A549 (cell line): Measurements from ENCODE around the gene ABHD12B.

Experiments
- EP300 ChIP-seq, 2 experiments: fragments of >200 bp; sonication (Bioruptor Twin); formaldehyde crosslinking; IDR thresholded peaks; 2 replicates in 1 of 2; 3 replicates in 1 of 2; pipeline ENCODE4 v1.6.1; 2016 to 2017
- KDM1A ChIP-seq: fragments of 200-600 bp; sonication (generic); IDR thresholded peaks from 2 replicates; pipeline ENCODE4 v1.6.1; 2016; ENCODE audit warnings: low read depth, mild to moderate bottlenecking
- NFE2L2 ChIP-seq: fragments of 150-350 bp; conservative IDR thresholded peaks from 2 replicates; pipeline ENCODE4 v1.6.1; 2014; ENCODE audit warnings: low read length
- TF ChIP-seq, protein P1 (sequence below): fragments of >200 bp; sonication (Bioruptor Twin); formaldehyde crosslinking; IDR thresholded peaks from 3 replicates; pipeline ENCODE4 v1.5.1; 2016
- TF ChIP-seq, protein P2 (sequence below): IDR thresholded peaks from 2 replicates; pipeline ENCODE4 v1.6.1; 2012

DNA sequence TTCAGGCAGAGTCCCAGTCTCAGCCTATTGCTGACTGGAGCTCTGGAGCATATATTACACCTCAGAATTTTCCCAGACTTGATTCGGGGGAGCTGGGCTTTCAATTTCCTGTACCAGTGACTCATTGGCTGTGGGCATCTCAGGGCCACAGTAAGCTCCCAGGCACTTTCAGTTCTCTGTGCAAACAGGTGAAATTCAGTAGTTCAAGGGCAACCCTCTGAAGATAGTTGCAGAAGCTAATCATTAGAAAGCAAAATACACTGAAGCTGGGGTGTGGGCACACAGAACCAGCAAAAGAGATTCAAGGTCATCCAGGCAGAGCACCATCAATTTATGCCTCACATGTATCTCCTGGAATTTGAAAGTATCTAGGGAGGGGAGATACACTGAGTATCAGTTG is 32.8 kb upstream of the ABHD12B start:
- TF ChIP-seq, protein P1, sequence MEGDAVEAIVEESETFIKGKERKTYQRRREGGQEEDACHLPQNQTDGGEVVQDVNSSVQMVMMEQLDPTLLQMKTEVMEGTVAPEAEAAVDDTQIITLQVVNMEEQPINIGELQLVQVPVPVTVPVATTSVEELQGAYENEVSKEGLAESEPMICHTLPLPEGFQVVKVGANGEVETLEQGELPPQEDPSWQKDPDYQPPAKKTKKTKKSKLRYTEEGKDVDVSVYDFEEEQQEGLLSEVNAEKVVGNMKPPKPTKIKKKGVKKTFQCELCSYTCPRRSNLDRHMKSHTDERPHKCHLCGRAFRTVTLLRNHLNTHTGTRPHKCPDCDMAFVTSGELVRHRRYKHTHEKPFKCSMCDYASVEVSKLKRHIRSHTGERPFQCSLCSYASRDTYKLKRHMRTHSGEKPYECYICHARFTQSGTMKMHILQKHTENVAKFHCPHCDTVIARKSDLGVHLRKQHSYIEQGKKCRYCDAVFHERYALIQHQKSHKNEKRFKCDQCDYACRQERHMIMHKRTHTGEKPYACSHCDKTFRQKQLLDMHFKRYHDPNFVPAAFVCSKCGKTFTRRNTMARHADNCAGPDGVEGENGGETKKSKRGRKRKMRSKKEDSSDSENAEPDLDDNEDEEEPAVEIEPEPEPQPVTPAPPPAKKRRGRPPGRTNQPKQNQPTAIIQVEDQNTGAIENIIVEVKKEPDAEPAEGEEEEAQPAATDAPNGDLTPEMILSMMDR = no peak
- TF ChIP-seq KDM1A = no peak
- TF ChIP-seq NFE2L2 = no peak
- TF ChIP-seq, protein P2, sequence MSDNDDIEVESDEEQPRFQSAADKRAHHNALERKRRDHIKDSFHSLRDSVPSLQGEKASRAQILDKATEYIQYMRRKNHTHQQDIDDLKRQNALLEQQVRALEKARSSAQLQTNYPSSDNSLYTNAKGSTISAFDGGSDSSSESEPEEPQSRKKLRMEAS = no peak
- TF ChIP-seq EP300 (IDR thresholded peaks at IDR 0.05) = no peak
